K562 (cell line): Measurements from ENCODE around the gene MUC15. TPM values are rescaled to one million over a fixed set of nuclear protein-coding genes. Genes with fewer than 3 reads are reported as not detected.

Experiments used
- ATAC-seq: fragments of 200-7000 bp; cut with Tn5 transposase; 3 replicates; pipeline ENCODE4 v1.9.1; 2020; ENCODE audit warnings: moderate library complexity
- BruUV-seq: library from RNA; stranded (reverse); fragments of 400-500 nt; replicated peaks from 2 replicates; lab custom pipeline; 2021; lab: Mats Ljungman, UMichigan
- CTCF ChIA-PET: fragments of 300-600 bp; formaldehyde crosslinking; extraction: SDS; loops from one replicate; lab custom pipeline; 2021; ENCODE audit warnings: low intra/inter-chr PET ratio; lab: Yijun Ruan, JAX
- POLR2A ChIA-PET: fragments of 300-600, 350-650 bp; sonication (Branson Sonifier 250); formaldehyde crosslinking; extraction: SDS; loops from one replicate; lab custom pipeline; 2021; ENCODE audit warnings: antibody characterized with exemption, inconsistent platforms; lab: Yijun Ruan, JAX
- DNase-seq, 4 experiments: peaks; one replicate each; pipeline versions ENCODE4 v3.0.0 to v3.0.0-alpha.2; 2011 to 2018; ENCODE audit warnings: low spot score in 3 of 4, mixed read lengths in 3 of 4; ENCODE audit errors: extremely low read depth in 1 of 4
- FAIRE-seq: peaks from 2 replicates; lab custom pipeline; 2011; peaks lifted over from hg19 to GRCh38; lab: Jason Lieb, UNC
- H2AFZ ChIP-seq: 2 replicates; pipeline ENCODE4 v1.6.0; 2011; ENCODE audit warnings: low read depth, low read length, control low read depth, inconsistent platforms
- H3K27ac ChIP-seq: fragments of 200-600 bp; 3 replicates; pipeline ENCODE4 v1.8.0; 2011; ENCODE audit warnings: low read depth, mild to moderate bottlenecking, control low read depth, inconsistent platforms, low read length, moderate library complexity, mixed read lengths; ENCODE audit errors: extremely low read depth
- H3K27me3 ChIP-seq, 2 experiments: fragments of 300-600 bp in 1 of 2; 2 replicates in 1 of 2; 3 replicates in 1 of 2; pipeline versions ENCODE4 v1.6.0 to v1.8.0; 2011; ENCODE audit warnings: inconsistent platforms in 2 of 2, low read length in 2 of 2, mild to moderate bottlenecking in 1 of 2, mixed read lengths in 1 of 2, moderate library complexity in 1 of 2; ENCODE audit not compliant: control insufficient read depth in 2 of 2, insufficient read depth in 2 of 2
- H3K36me3 ChIP-seq: fragments of 300-600 bp; 3 replicates; pipeline ENCODE4 v1.8.0; 2011; ENCODE audit warnings: mild to moderate bottlenecking, low read length, inconsistent platforms; ENCODE audit not compliant: control insufficient read depth, insufficient read depth
- H3K4me1 ChIP-seq, 2 experiments: fragments of 200-600 bp in 1 of 2; replicated peaks in 1 of 2; 2 replicates in 1 of 2; 3 replicates in 1 of 2; pipeline versions ENCODE4 v1.5.1 to v1.8.0; 2011; ENCODE audit warnings: inconsistent platforms in 2 of 2, low read length in 2 of 2, mild to moderate bottlenecking in 1 of 2, mixed read lengths in 1 of 2, moderate library complexity in 1 of 2; ENCODE audit not compliant: control insufficient read depth in 2 of 2, insufficient read depth in 2 of 2
- H3K4me2 ChIP-seq: 2 replicates; pipeline ENCODE4 v1.6.1; 2011; ENCODE audit warnings: low read length, control low read depth, inconsistent platforms, mixed read lengths; ENCODE audit not compliant: insufficient read depth
- H3K4me3 ChIP-seq: fragments of 200-600 bp; sonication (generic), shearing (Covaris generic); 2 replicates; pipeline ENCODE4 v1.5.1; 2016; ENCODE audit warnings: control low read depth, inconsistent platforms
- H3K79me2 ChIP-seq: fragments of 200-600 bp; 3 replicates; pipeline ENCODE4 v1.8.0; 2011; ENCODE audit warnings: low read length, inconsistent platforms; ENCODE audit not compliant: control insufficient read depth, insufficient read depth
- H3K9ac ChIP-seq, 2 experiments: 2 replicates each; pipeline versions ENCODE4 v1.6.0 to v1.6.1; 2011; ENCODE audit warnings: low read depth in 2 of 2, low read length in 2 of 2, control low read depth in 1 of 2, inconsistent platforms in 1 of 2, mild to moderate bottlenecking in 1 of 2, mixed read lengths in 1 of 2; ENCODE audit not compliant: insufficient read depth in 1 of 2
- H3K9me1 ChIP-seq: one replicate; pipeline ENCODE4 v1.6.0; 2011; ENCODE audit warnings: inconsistent platforms, mild to moderate bottlenecking, low read length, moderate library complexity; ENCODE audit not compliant: control insufficient read depth, insufficient read depth
- H3K9me3 ChIP-seq: replicated peaks from 2 replicates; pipeline ENCODE4 v1.5.1; 2011; ENCODE audit warnings: low read depth, low read length, inconsistent platforms; ENCODE audit not compliant: control insufficient read depth, insufficient read depth
- H4K20me1 ChIP-seq: replicated peaks from 2 replicates; pipeline ENCODE4 v1.6.1; 2011; ENCODE audit warnings: low read length, inconsistent platforms, mixed read lengths; ENCODE audit not compliant: control insufficient read depth, insufficient read depth
- ATF3 ChIP-seq, 2 experiments: fragments of 450-650 bp in 1 of 2; sonication (generic) in 1 of 2; formaldehyde crosslinking in 1 of 2; IDR thresholded peaks in 1 of 2; conservative IDR thresholded peaks in 1 of 2; 2 replicates each; pipeline versions ENCODE4 v1.6.1 to v1.8.1; 2016 to 2023; ENCODE audit warnings: mild to moderate bottlenecking in 2 of 2, moderate library complexity in 2 of 2, inconsistent platforms in 1 of 2, missing genetic modification reagents in 1 of 2
- CHD1 ChIP-seq: fragments of 200-600 bp; sonication (generic); IDR thresholded peaks from one replicate; pipeline ENCODE4 v1.6.1; 2012; ENCODE audit warnings: mild to moderate bottlenecking, moderate library complexity, low read length, inconsistent platforms
- FOXA3 ChIP-seq, 2 experiments: fragments of 450-650 bp in 1 of 2; sonication (generic) in 1 of 2; formaldehyde crosslinking; IDR thresholded peaks in 1 of 2; conservative IDR thresholded peaks in 1 of 2; 2 replicates each; pipeline versions ENCODE4 v1.4.0 to v1.8.0; 2020 to 2022; ENCODE audit warnings: mild to moderate bottlenecking in 2 of 2, missing genetic modification reagents in 1 of 2
- KDM1A ChIP-seq, 2 experiments: fragments of 450-650 bp; IDR thresholded peaks; 2 replicates each; pipeline ENCODE4 v1.6.1; 2016; ENCODE audit warnings: mild to moderate bottlenecking in 2 of 2
- KLF10 ChIP-seq: fragments of 250-450 bp; sonication (Bioruptor Pico); IDR thresholded peaks from 2 replicates; pipeline ENCODE4 v1.6.1; 2021; ENCODE audit warnings: matching md5 sums
- NFIX ChIP-seq: fragments of 250-450 bp; sonication (Bioruptor Pico); IDR thresholded peaks from 2 replicates; pipeline ENCODE4 v1.4.0; 2020; ENCODE audit warnings: low read depth, mild to moderate bottlenecking, moderate library complexity
- PYGO2 ChIP-seq: fragments of 450-650 bp; IDR thresholded peaks from 2 replicates; pipeline ENCODE4 v1.6.1; 2016; ENCODE audit warnings: mild to moderate bottlenecking, missing genetic modification characterization, moderate library complexity, missing compliant biosample characterization
- RERE ChIP-seq: sonication (generic); formaldehyde crosslinking; IDR thresholded peaks from 2 replicates; pipeline ENCODE4 v1.8.0; 2023; ENCODE audit warnings: missing genetic modification reagents, mild to moderate bottlenecking, borderline replicate concordance
- SLC30A9 ChIP-seq: fragments of 250-450 bp; sonication (Bioruptor Pico); IDR thresholded peaks from 2 replicates; pipeline ENCODE4 v1.8.0; 2022; ENCODE audit warnings: mild to moderate bottlenecking, moderate library complexity
- THRAP3 ChIP-seq: fragments of 450-650 bp; IDR thresholded peaks from 2 replicates; pipeline ENCODE4 v1.6.1; 2016; ENCODE audit warnings: mild to moderate bottlenecking, inconsistent platforms, borderline replicate concordance
- ZBTB34 ChIP-seq: fragments of 250-450 bp; sonication (Bioruptor Pico); IDR thresholded peaks from 2 replicates; pipeline ENCODE4 v1.8.0; 2021; ENCODE audit warnings: mild to moderate bottlenecking, moderate library complexity
- ZNF445 ChIP-seq: fragments of 250-450 bp; sonication (Bioruptor Pico); IDR thresholded peaks from 2 replicates; pipeline ENCODE4 v1.4.0; 2020; ENCODE audit warnings: low read depth, mild to moderate bottlenecking, moderate library complexity
- ZNF644 ChIP-seq: fragments of 200-800 bp; sonication (Bioruptor generic); IDR thresholded peaks from 2 replicates; pipeline ENCODE4 v1.6.1; 2016; ENCODE audit warnings: low read depth, missing genetic modification characterization, missing compliant biosample characterization
- WGBS: fragments of 100-300 bp; shearing (Covaris generic); methylation state at CpG from one replicate; pipeline ENCODE4 v1.1.6; 2016; ENCODE audit warnings: low coverage, mixed read lengths; ENCODE audit not compliant: insufficient coverage; ENCODE audit errors: missing lambda C conversion rate; 5-methylcytosine and 5-hydroxymethylcytosine counted together
- in situ Hi-C: fragments of 300-500 bp; cut with MboI; formaldehyde crosslinking; loops from 4 replicates; pipeline ENCODE4 v1.15.0; 2018; ENCODE audit warnings: inconsistent platforms, mixed read lengths
- intact Hi-C: fragments of 100-400 bp; cut with micrococcal nuclease; formaldehyde crosslinking; loops from 2 replicates; pipeline ENCODE4 v1.14.2; 2022
- polyA plus RNA-seq, 8 experiments: library from polyadenylated mRNA; depleted of rRNA in 4 of 8; stranded (reverse) in 5 of 8; unstranded in 3 of 8; fragments of >200 nt; fragmentation: Nextera tagmentation in 2 of 8; fragmentation: Illumina TruSeq in 1 of 8; extraction: Ambion mirVana in 2 of 8; extraction: Trizol in 1 of 8; gene quantifications; 2 replicates each; pipeline versions ENCODE4 v1.2.1 to v1.2.3, GENCODE V29; 2011 to 2014; ENCODE audit warnings: inconsistent platforms in 1 of 8, missing spikeins in 1 of 8
- total RNA-seq, 7 experiments: library from RNA; depleted of rRNA in 6 of 7; stranded (reverse); fragments of >200 nt in 6 of 7; fragmentation: Illumina TruSeq in 2 of 7; extraction: Trizol in 2 of 7; gene quantifications; 2 replicates each; pipeline versions ENCODE4 v1.2.1 to v1.2.3, GENCODE V29; 2011 to 2021; ENCODE audit warnings: low replicate concordance in 1 of 7

Gene MUC15
- total and polyA plus RNA-seq, 9 of the 15 experiments (the other 6 are each of a cell fraction or from before 2014, with no cell fraction given), result 0.36 to 1.4 (median 0.65) TPM; not detected in 1

- CTCF ChIA-PET, result no interaction called here
- no peak overlapping the region for H2AFZ ChIP-seq
- no peak for DNase-seq
- no peaks in the 10 kb centered on the region for H3K9me1 ChIP-seq
- in situ Hi-C loops (no loop called here), intact Hi-C loops (no loop called here)
- FAIRE-seq, result no peak
- POLR2A ChIA-PET, result no interaction called here
- no peak overlapping the region for H3K9ac ChIP-seq
- H3K4me2 ChIP-seq, result no peak overlapping the region
- H3K36me3 ChIP-seq, result no peaks in the 10 kb centered on the region
- no peaks in the 10 kb centered on the region for H4K20me1 ChIP-seq
- no peaks in the 10 kb centered on the region for H3K9me3 ChIP-seq
- H3K27ac ChIP-seq, result no peak overlapping the region
- ATAC-seq, result no peak
- no peaks in the 10 kb centered on the region for H3K79me2 ChIP-seq
- H3K27me3 ChIP-seq, result no peaks in the 10 kb centered on the region
- H3K4me1 ChIP-seq, result no peaks in the 10 kb centered on the region
- WGBS, result 0% methylated on average over 2 of the region's 4 CpGs
- BruUV-seq, result no TSS peak
- no peak overlapping the region for H3K4me3 ChIP-seq
- TF ChIP-seq ZNF445 (CRISPR knock-in tag) (no peak), KDM1A (IDR thresholded peaks at IDR 0.05) (no peak), NFIX (CRISPR knock-in tag) (no peak), FOXA3 (CRISPR knock-in tag; conservative IDR thresholded peaks at IDR 0.05 in 1 of 2, IDR thresholded peaks at IDR 0.05 in 1 of 2) (no peak), THRAP3 (no peak), SLC30A9 (CRISPR knock-in tag) (no peak), ZBTB34 (CRISPR knock-in tag) (no peak), KLF10 (CRISPR knock-in tag) (no peak), CHD1 (no peak), ATF3 (IDR thresholded peaks at IDR 0.05) (no peak), ATF3 (CRISPR knock-in tag; conservative IDR thresholded peaks at IDR 0.05) (no peak), ZNF644 (tag) (no peak), PYGO2 (tag) (no peak), RERE (no peak)
These were observed 27.9 kb upstream of the MUC15 start for GRCh38 chr11:26599876-26600434.
